ENCODE data around the gene C11orf68. TPM values are rescaled to one million over a fixed set of nuclear protein-coding genes. Genes with fewer than 3 reads are reported as not detected.

The C11orf68 gene
- polyA plus RNA-seq, 3 donors: 21.8 to 31.5 (median 22.8) TPM

GRCh38 chr11:65880027-65880426 lies 38.8 kb downstream of the C11orf68 start:
- Histone ChIP-seq H4K20me1 (ENCODE audit: insufficient read depth, low read length) (peaks cover 12% of the 10 kb centered on the region), H3K4me3 (replicated peaks in 1 of 3; ENCODE audit: low read depth in 2 of 3, low read length in 3 of 3) (peak overlapping the region in 1 of 3 experiments; percentile 28), H3K79me2 (ENCODE audit: insufficient read depth, low read length) (no peaks in the 10 kb centered on the region), H3K9ac (ENCODE audit: insufficient read depth, low read length, poor library complexity, severe bottlenecking) (peak overlapping the region; percentile 21), H2AFZ (ENCODE audit: insufficient read depth, low read depth, low read length, poor library complexity, severe bottlenecking) (peak overlapping the region; percentile 65), H3K4me2 (replicated peaks; ENCODE audit: extremely low read depth, low read length, poor library complexity, severe bottlenecking) (peak overlapping the region; percentile 46), H3K9me3 (replicated peaks in 1 of 2; ENCODE audit: control insufficient read depth in 1 of 2, insufficient read depth in 1 of 2, low read length in 2 of 2) (no peaks in the 10 kb centered on the region), H3K4me1 (ENCODE audit: control insufficient read depth in 1 of 2, insufficient read depth in 2 of 2, low read length in 2 of 2) (peaks cover 12 to 21% of the 10 kb centered on the region in 2 donors), H3K27me3 (ENCODE audit: control insufficient read depth in 2 of 2, insufficient read depth in 2 of 2, low read length in 2 of 2) (no peaks in the 10 kb centered on the region), H3K36me3 (replicated peaks in 1 of 2; ENCODE audit: control insufficient read depth in 1 of 2, insufficient read depth in 2 of 2, low read length in 2 of 2) (peaks cover 25 to 27% of the 10 kb centered on the region in 2 donors), H3K27ac (ENCODE audit: low read depth in 1 of 2, low read length in 2 of 2) (no peak overlapping the region)
- peaks cover 27 to 34% of the 10 kb centered on the region in 2 donors for H3K36me3 Mint-ChIP-seq
- peak overlapping the region in 1 of 2 donors; percentile 48 for H3K4me3 Mint-ChIP-seq
- 57% methylated on average over 5 of the region's 7 CpGs for WGBS (ENCODE audit: insufficient coverage)
- intact Hi-C loops (cut with micrococcal nuclease): loop anchor here in 1 of 2 donors (5.0 kb wide), 1 partner anchor 107 kb away; no protein-coding TSS in a partner anchor
- H3K4me1 Mint-ChIP-seq: peaks cover 25% of the 10 kb centered on the region
- no peak for DNase-seq
- no peak overlapping the region for H3K27ac Mint-ChIP-seq
- peaks cover 0 to 2% (median 0%) of the 10 kb centered on the region in 7 donors for H3K9me3 Mint-ChIP-seq
- TF ChIP-seq CTCF (IDR thresholded peaks at IDR 0.05): no peak
- H3K27me3 Mint-ChIP-seq (ENCODE audit: low read depth in 3 of 3): peaks cover 0 to 3% (median 2%) of the 10 kb centered on the region in 3 donors

DNA sequence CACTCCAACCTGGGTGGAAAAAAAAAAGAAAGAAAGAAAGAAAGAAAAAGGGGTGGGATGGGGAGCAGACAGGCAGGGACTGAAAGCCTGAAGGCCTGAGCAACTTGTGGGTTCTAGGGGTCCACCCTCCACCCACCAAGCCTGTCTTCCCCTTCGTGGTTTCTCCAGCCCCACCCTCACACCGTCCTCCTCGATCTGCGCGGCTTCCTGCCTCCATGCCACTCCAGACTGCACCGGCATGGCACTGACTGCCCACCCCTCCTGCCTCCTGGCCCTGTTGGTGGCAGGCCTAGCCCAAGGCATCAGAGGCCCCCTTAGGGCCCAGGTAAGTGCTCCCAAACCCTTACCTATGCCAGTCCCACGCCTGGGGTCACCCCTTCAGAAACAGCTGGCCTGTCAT lies 39.2 kb downstream of the C11orf68 start, which contains the start of gene CTSW:
Gene CTSW (plus strand): TSS at position 221 of the 400 bp plus-strand sequence. CDS start 18 bp downstream, at position 239.
- Histone ChIP-seq H3K27ac (ENCODE audit: low read depth in 1 of 2, low read length in 2 of 2) (no peak within 1 kb of the TSS), H4K20me1 (ENCODE audit: insufficient read depth, low read length) (peaks cover 9% of the 10 kb centered on the region), H3K9me3 (replicated peaks in 1 of 2; ENCODE audit: control insufficient read depth in 1 of 2, insufficient read depth in 1 of 2, low read length in 2 of 2) (no peaks in the 10 kb centered on the region), H2AFZ (ENCODE audit: insufficient read depth, low read depth, low read length, poor library complexity, severe bottlenecking) (peak within 1 kb of the TSS; percentile 65), H3K4me2 (replicated peaks; ENCODE audit: extremely low read depth, low read length, poor library complexity, severe bottlenecking) (peak within 1 kb of the TSS; percentile 46), H3K9ac (ENCODE audit: insufficient read depth, low read length, poor library complexity, severe bottlenecking) (peak within 1 kb of the TSS; percentile 21), H3K4me1 (ENCODE audit: control insufficient read depth in 1 of 2, insufficient read depth in 2 of 2, low read length in 2 of 2) (peaks cover 9 to 17% of the 10 kb centered on the region in 2 donors), H3K36me3 (replicated peaks in 1 of 2; ENCODE audit: control insufficient read depth in 1 of 2, insufficient read depth in 2 of 2, low read length in 2 of 2) (peaks cover 25% of the 10 kb centered on the region in 2 donors), H3K27me3 (ENCODE audit: control insufficient read depth in 2 of 2, insufficient read depth in 2 of 2, low read length in 2 of 2) (no peaks in the 10 kb centered on the region), H3K79me2 (ENCODE audit: insufficient read depth, low read length) (no peaks in the 10 kb centered on the region), H3K4me3 (replicated peaks in 1 of 3; ENCODE audit: low read depth in 2 of 3, low read length in 3 of 3) (peak within 1 kb of the TSS in 1 of 3 experiments; percentile 28)
- no peak for TF ChIP-seq CTCF (IDR thresholded peaks at IDR 0.05)
- WGBS (ENCODE audit: insufficient coverage): 0% methylated on average over 6 of the region's 7 CpGs
- intact Hi-C loops (cut with micrococcal nuclease): loop anchor here in 1 of 2 donors (5.0 kb wide), 1 partner anchor 108 kb away; no protein-coding TSS in a partner anchor
- Mint-ChIP-seq H3K4me1 (peaks cover 21% of the 10 kb centered on the region), H3K36me3 (peaks cover 24 to 30% of the 10 kb centered on the region in 2 donors), H3K27me3 (ENCODE audit: low read depth in 3 of 3) (peaks cover 0 to 3% (median 2%) of the 10 kb centered on the region in 3 donors), H3K4me3 (peak within 1 kb of the TSS; percentile 48 to 64), H3K9me3 (peaks cover 0 to 2% (median 0%) of the 10 kb centered on the region in 7 donors), H3K27ac (peak within 1 kb of the TSS in 4 of 7 donors; percentile 33 to 71 (median 54))
- DNase-seq: peak in 1 of 3 donors; percentile 10

Data from CD14-positive monocyte (primary cell).